Measurements from ENCODE around the gene ABCF1. TPM values are rescaled to one million over a fixed set of nuclear protein-coding genes. Genes with fewer than 3 reads are reported as not detected.
A peak's percentile ranks its signal among the peaks of the same experiment; 100 is the strongest.

Gene ABCF1
- total RNA-seq, 1 donor: 37.3 TPM

DNA sequence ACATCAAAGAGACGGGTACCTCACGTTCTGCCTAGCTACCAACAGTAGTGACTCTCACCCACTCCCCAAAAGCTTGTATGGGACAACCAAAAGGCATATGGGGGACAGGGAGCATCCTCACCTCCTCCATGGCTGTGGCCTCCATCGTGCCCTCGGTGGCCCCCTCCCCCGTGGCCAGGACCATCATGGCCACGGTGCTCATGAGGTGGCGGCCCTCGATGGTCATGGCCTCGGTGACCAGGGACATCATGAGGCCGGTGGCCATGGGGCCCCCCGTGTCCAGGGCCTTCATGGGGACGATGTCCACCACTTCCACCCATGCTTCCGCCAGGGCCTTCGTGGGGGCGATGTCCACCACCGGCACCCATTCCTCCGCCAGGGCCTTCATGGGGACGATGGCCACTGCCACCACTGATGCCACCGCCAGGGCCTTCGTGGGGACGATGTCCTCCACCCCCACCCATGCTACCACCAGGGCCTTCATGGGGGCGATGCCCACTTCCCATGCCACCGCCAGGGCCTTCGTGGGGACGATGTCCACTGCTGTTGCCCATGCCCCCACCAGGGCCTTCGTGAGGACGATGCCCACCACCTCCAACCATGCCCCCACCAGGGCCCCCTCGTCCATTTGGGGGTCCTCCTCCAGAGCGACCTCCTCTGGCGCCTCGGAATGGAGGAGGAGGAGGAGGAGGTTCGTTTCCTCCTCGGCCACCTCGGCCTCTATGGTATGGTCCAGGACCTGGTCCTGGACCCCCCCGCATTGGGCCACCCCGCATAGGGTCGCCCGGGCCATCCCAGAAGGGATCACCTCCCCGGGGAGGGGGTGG lies 30.8 kb downstream of the ABCF1 start:
- DNase-seq (ENCODE audit: insufficient read length, low spot score, missing footprints): no peak
- Histone ChIP-seq H3K4me2 (ENCODE audit: insufficient read depth, low read length) (no peak overlapping the region), H3K4me3 (ENCODE audit: insufficient read depth, low read length) (no peak overlapping the region), H3K9me3 (ENCODE audit: low read depth, low read length) (no peaks in the 10 kb centered on the region), H3K27me3 (ENCODE audit: insufficient read depth, low read length) (no peaks in the 10 kb centered on the region), H3K36me3 (ENCODE audit: insufficient read depth, low read length) (peaks cover 73% of the 10 kb centered on the region), H2AFZ (ENCODE audit: low read length) (no peak overlapping the region), H3K79me2 (ENCODE audit: insufficient read depth, low read length) (peaks cover 2% of the 10 kb centered on the region), H4K20me1 (ENCODE audit: insufficient read depth, low read length) (peaks cover 26% of the 10 kb centered on the region), H3K27ac (ENCODE audit: low read depth, low read length) (no peak overlapping the region), H3K4me1 (ENCODE audit: insufficient read depth, low read length) (no peaks in the 10 kb centered on the region)
- TF ChIP-seq CTCF (IDR thresholded peaks at IDR 0.05; ENCODE audit: extremely low read depth, low read depth, low read length): no peak

GRCh38 chr6:30603961-30604360 lies 32.7 kb downstream of the ABCF1 start:
- TF ChIP-seq CTCF (IDR thresholded peaks at IDR 0.05; ENCODE audit: extremely low read depth, low read depth, low read length): no peak

GRCh38 chr6:30610065-30610464 lies 38.8 kb downstream of the ABCF1 start:
- Histone ChIP-seq H2AFZ (ENCODE audit: low read length) (no peak overlapping the region), H3K79me2 (ENCODE audit: insufficient read depth, low read length) (peaks cover 34% of the 10 kb centered on the region), H3K9me3 (ENCODE audit: low read depth, low read length) (no peaks in the 10 kb centered on the region), H3K4me1 (ENCODE audit: insufficient read depth, low read length) (peaks cover 44% of the 10 kb centered on the region), H3K27me3 (ENCODE audit: insufficient read depth, low read length) (no peaks in the 10 kb centered on the region), H4K20me1 (ENCODE audit: insufficient read depth, low read length) (peaks cover 50% of the 10 kb centered on the region), H3K27ac (ENCODE audit: low read depth, low read length) (peak overlapping the region; percentile 38), H3K4me3 (ENCODE audit: insufficient read depth, low read length) (no peak overlapping the region), H3K4me2 (ENCODE audit: insufficient read depth, low read length) (no peak overlapping the region), H3K36me3 (ENCODE audit: insufficient read depth, low read length) (peaks cover 65% of the 10 kb centered on the region)
- no peak for TF ChIP-seq CTCF (IDR thresholded peaks at IDR 0.05; ENCODE audit: extremely low read depth, low read depth, low read length)
- DNase-seq (ENCODE audit: insufficient read length, low spot score, missing footprints): no peak

More at GRCh38 chr6:30603961-30604360, 32.7 kb downstream of the ABCF1 start:
- peaks cover 32% of the 10 kb centered on the region for H4K20me1 ChIP-seq (ENCODE audit: insufficient read depth, low read length)
- H3K79me2 ChIP-seq (ENCODE audit: insufficient read depth, low read length): peaks cover 6% of the 10 kb centered on the region
- DNase-seq (ENCODE audit: insufficient read length, low spot score, missing footprints): no peak
- no peak overlapping the region for H3K27ac ChIP-seq (ENCODE audit: low read depth, low read length)
- H3K36me3 ChIP-seq (ENCODE audit: insufficient read depth, low read length): peaks cover 90% of the 10 kb centered on the region
- H2AFZ ChIP-seq (ENCODE audit: low read length): no peak overlapping the region
- H3K4me3 ChIP-seq (ENCODE audit: insufficient read depth, low read length): no peak overlapping the region
- H3K4me2 ChIP-seq (ENCODE audit: insufficient read depth, low read length): no peak overlapping the region
- H3K9me3 ChIP-seq (ENCODE audit: low read depth, low read length): no peaks in the 10 kb centered on the region
- no peaks in the 10 kb centered on the region for H3K4me1 ChIP-seq (ENCODE audit: insufficient read depth, low read length)
- no peaks in the 10 kb centered on the region for H3K27me3 ChIP-seq (ENCODE audit: insufficient read depth, low read length)

- H2AFZ ChIP-seq (ENCODE audit: low read length): no peak overlapping the region
- peaks cover 58% of the 10 kb centered on the region for H3K36me3 ChIP-seq (ENCODE audit: insufficient read depth, low read length)
- no peak overlapping the region for H3K4me3 ChIP-seq (ENCODE audit: insufficient read depth, low read length)
- TF ChIP-seq CTCF (IDR thresholded peaks at IDR 0.05; ENCODE audit: extremely low read depth, low read depth, low read length): no peak
- no peaks in the 10 kb centered on the region for H3K9me3 ChIP-seq (ENCODE audit: low read depth, low read length)
- peaks cover 39% of the 10 kb centered on the region for H3K79me2 ChIP-seq (ENCODE audit: insufficient read depth, low read length)
- no peaks in the 10 kb centered on the region for H3K27me3 ChIP-seq (ENCODE audit: insufficient read depth, low read length)
- peaks cover 50% of the 10 kb centered on the region for H3K4me1 ChIP-seq (ENCODE audit: insufficient read depth, low read length)
- DNase-seq (ENCODE audit: insufficient read length, low spot score, missing footprints): no peak
- H3K27ac ChIP-seq (ENCODE audit: low read depth, low read length): peak overlapping the region; percentile 42
- H3K4me2 ChIP-seq (ENCODE audit: insufficient read depth, low read length): no peak overlapping the region
- H4K20me1 ChIP-seq (ENCODE audit: insufficient read depth, low read length): peaks cover 50% of the 10 kb centered on the region
These were observed 40.1 kb downstream of the ABCF1 start for GRCh38 chr6:30611150-30611855.
